Uterus (tissue), 2 donors: Measurements from ENCODE around the gene PLA2G15.

Source experiments
- CTCF ChIP-seq, 4 experiments: fragments of 200-600 bp in 2 of 4; fragments of 450-650 bp in 2 of 4; sonication (generic) in 2 of 4; IDR thresholded peaks; one replicate each; pipeline ENCODE4 v1.5.1; 2016 to 2019; ENCODE audit warnings: antibody characterized with exemption in 4 of 4, mild to moderate bottlenecking in 2 of 4, moderate library complexity in 1 of 4
- POLR2A ChIP-seq, 2 donors: fragments of 450-650 bp; IDR thresholded peaks; one replicate each; pipeline ENCODE4 v1.6.1; 2016; ENCODE audit warnings: antibody characterized with exemption in 2 of 2, mild to moderate bottlenecking in 1 of 2, moderate library complexity in 1 of 2

GRCh38 chr16:68230176-68230571 lies 15.0 kb upstream of the PLA2G15 start:
- TF ChIP-seq CTCF (IDR thresholded peaks at IDR 0.05) (no peak), POLR2A (IDR thresholded peaks at IDR 0.05) (no peak)
